Mucosa of stomach (tissue), 1 donor: ENCODE results near the gene RFTN1.

Source experiments
- H3K27me3 ChIP-seq: one replicate; pipeline ENCODE4 v1.7.0; 2013; ENCODE audit warnings: mild to moderate bottlenecking, low read length; ENCODE audit not compliant: control insufficient read depth, insufficient read depth
- H3K36me3 ChIP-seq: one replicate; pipeline ENCODE4 v1.7.0; 2013; ENCODE audit warnings: low read length; ENCODE audit not compliant: control insufficient read depth, insufficient read depth
- H3K4me1 ChIP-seq: one replicate; pipeline ENCODE4 v1.7.0; 2013; ENCODE audit warnings: mild to moderate bottlenecking, low read length; ENCODE audit not compliant: control insufficient read depth, insufficient read depth
- H3K4me3 ChIP-seq: one replicate; pipeline ENCODE4 v1.7.0; 2013; ENCODE audit warnings: low read length
- H3K9ac ChIP-seq: one replicate; pipeline ENCODE4 v1.7.0; 2013; ENCODE audit warnings: mild to moderate bottlenecking, low read length, moderate library complexity
- H3K9me3 ChIP-seq: one replicate; pipeline ENCODE4 v1.7.0; 2013; ENCODE audit warnings: mild to moderate bottlenecking, low read length, moderate library complexity; ENCODE audit not compliant: control insufficient read depth
- donor health status: Pancreatic carcinoma.

The RFTN1 gene

DNA sequence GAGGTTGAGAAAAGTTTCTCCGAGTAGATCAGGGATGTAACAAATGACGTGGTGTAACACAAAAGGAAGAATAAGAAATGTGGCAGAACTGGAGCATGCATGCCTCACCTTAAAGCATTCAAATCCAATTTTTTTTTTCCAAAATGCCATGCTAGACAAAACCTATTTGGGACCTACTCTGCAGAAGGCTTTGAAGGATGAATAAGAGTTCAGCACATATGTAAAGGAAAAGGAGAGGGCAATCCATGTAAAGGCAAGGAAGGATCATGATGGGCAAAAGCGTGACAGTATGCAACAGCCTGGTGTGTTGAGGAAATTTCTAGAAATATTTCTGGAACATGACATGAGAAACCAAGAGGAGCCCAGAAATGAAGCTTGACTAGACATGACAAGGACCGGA lies 132.1 kb downstream of the RFTN1 start:
- H3K4me3 ChIP-seq: no peak overlapping the region
- no peaks in the 10 kb centered on the region for H3K36me3 ChIP-seq
- no peaks in the 10 kb centered on the region for H3K27me3 ChIP-seq
- H3K9me3 ChIP-seq: no peaks in the 10 kb centered on the region
- H3K9ac ChIP-seq: no peak overlapping the region
- H3K4me1 ChIP-seq: no peaks in the 10 kb centered on the region

DNA sequence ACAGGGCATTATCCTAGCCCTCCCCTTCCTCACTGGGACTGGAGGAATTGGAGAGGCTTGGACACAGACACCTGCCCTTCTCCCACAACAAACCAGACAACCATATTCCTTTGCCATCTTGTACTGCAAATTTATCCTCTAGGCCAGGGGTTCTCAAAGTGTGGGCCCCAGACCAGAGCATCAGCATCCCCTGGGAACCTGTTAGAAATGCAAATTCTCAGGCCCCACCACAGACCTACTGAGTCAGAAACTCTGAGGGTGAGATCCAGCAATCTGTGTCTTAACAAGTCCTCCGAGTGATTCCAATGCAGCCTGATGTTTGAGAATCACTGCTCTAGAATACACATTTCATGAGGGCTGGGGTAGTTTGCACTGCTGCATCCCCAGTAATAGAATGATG lies 133.1 kb downstream of the RFTN1 start:
- no peak overlapping the region for H3K4me3 ChIP-seq
- no peaks in the 10 kb centered on the region for H3K36me3 ChIP-seq
- no peaks in the 10 kb centered on the region for H3K9me3 ChIP-seq
- H3K4me1 ChIP-seq: no peaks in the 10 kb centered on the region
- H3K27me3 ChIP-seq: no peaks in the 10 kb centered on the region
- H3K9ac ChIP-seq: no peak overlapping the region

DNA sequence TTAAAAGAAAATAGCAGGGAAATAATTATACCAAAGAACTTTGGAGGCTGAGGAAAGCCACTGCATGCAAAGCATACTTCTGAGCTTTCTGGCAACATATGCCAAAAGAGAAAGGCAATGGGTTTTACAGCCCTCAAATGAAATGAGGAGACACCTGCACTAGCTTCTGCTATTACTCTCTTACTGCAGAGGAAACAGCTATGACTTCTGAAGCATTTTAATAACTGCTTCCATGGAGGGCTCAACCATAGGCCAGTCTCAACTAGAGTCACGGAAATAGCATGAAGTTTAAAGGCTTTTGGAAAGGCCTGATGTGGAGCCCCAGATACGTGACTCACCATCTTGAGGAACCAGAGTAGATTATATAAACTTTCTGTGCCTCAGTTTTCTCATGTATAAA lies 133.7 kb downstream of the RFTN1 start:
- Histone ChIP-seq H3K9ac (no peak overlapping the region), H3K4me3 (no peak overlapping the region), H3K36me3 (no peaks in the 10 kb centered on the region), H3K27me3 (no peaks in the 10 kb centered on the region), H3K9me3 (no peaks in the 10 kb centered on the region), H3K4me1 (no peaks in the 10 kb centered on the region)

DNA sequence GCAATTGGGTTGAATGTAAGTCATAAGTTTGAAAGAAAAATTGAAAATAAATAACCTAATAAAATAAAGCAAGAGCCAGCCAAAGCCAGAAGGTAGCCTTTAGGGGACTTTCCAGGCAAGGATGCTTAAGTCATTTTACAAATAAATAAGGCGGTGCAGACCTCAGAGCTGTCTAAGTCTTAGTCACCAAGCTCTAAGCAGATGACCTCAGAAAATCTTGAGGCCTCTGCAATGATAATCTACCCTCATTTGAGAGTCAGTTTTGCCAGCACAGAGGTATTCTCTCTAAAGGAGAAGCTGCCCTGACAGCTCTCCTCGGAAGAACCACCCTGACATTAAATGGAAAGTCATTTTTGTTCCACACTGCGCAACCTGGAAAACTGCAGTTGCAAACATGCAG lies 134.6 kb downstream of the RFTN1 start:
- no peak overlapping the region for H3K4me3 ChIP-seq
- H3K36me3 ChIP-seq: no peaks in the 10 kb centered on the region
- H3K4me1 ChIP-seq: no peaks in the 10 kb centered on the region
- H3K9ac ChIP-seq: no peak overlapping the region
- H3K9me3 ChIP-seq: no peaks in the 10 kb centered on the region
- no peaks in the 10 kb centered on the region for H3K27me3 ChIP-seq

DNA sequence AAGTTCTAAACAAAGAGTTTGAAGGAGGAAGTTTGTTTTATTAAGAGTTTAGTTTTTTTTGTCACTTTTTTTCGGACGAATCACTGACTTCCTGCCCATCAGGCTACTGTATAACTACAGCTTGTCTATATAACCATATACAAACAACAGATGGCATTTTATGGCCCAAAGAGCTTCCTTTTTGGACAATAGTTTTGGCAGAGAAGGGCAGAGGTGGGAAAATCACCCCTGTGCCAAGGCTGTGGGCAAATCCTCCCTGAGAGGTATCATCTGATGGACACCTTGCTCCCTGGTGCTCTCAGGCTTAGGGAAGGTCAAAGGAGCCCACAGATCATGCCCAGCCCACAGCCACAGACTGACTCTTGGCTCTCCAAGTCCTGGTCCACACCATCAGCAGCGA lies 135.1 kb downstream of the RFTN1 start:
- H3K36me3 ChIP-seq: no peaks in the 10 kb centered on the region
- H3K4me1 ChIP-seq: no peaks in the 10 kb centered on the region
- no peak overlapping the region for H3K9ac ChIP-seq
- H3K27me3 ChIP-seq: no peaks in the 10 kb centered on the region
- H3K4me3 ChIP-seq: no peak overlapping the region
- H3K9me3 ChIP-seq: no peaks in the 10 kb centered on the region

DNA sequence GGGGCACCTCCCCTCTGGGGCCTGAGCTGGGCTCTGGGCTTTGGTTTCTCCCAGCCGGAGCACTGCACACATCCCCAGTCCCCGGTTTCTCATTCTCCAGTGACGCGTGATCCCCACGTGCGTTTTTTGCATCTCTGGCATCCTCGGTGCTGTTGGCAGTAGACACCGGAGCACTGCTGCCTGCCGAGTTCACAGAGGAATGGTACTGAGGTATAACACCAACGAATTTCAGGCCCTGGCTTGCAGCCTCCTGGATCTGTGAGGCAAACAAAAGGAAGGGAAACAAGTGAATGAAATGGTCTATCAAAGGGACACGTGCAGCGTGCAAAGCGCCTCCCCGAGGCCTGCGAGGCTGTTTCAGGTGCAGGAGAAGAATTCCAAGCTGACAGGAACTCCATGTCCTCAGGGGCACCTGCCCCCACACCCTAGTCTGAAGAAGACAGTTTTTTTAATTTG lies 135.6 kb downstream of the RFTN1 start:
- no peaks in the 10 kb centered on the region for H3K36me3 ChIP-seq
- no peak overlapping the region for H3K9ac ChIP-seq
- H3K27me3 ChIP-seq: no peaks in the 10 kb centered on the region
- H3K4me1 ChIP-seq: no peaks in the 10 kb centered on the region
- H3K4me3 ChIP-seq: no peak overlapping the region
- H3K9me3 ChIP-seq: no peaks in the 10 kb centered on the region

DNA sequence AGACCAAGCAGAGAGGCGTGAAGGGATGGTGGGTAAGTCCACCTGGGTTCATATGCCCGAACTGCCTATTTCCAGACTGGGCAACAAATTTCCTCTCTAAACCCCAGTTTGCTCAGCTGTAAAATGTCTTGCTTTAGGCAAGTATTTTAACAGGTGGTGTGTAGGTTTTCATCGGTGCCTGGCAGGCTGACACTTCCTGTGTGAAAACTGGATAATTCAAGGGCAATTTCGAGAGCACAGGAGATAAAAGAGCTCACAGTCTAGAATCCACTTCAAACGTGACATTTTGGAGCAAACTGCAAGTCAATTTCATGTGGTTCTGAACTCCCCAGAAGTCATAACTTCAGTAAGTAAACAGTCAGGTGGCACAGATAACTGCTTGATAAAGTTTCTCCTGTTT lies 136.3 kb downstream of the RFTN1 start:
- Histone ChIP-seq H3K4me3 (no peak overlapping the region), H3K9ac (no peak overlapping the region), H3K27me3 (no peaks in the 10 kb centered on the region), H3K36me3 (no peaks in the 10 kb centered on the region), H3K4me1 (no peaks in the 10 kb centered on the region), H3K9me3 (no peaks in the 10 kb centered on the region)

DNA sequence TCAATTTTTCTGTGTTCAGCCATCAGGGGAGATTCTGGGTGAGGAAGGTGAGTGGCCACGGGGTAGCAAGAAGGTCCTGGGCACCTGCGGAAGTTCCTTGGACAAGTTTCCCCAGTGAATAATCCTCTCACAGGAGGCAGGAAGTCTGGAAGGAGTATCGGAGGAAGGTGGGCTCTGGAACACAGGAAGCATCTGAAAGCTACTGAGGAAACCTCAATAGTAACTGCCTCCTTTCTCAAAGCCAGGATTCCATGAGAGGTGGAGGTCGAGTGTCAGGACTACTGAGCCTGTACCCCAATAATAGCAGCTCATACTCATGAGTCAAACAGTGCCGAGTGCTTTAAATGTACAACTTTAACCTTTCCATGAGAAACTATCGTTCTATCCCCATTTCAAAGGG lies 137.6 kb downstream of the RFTN1 start:
- Histone ChIP-seq H3K4me3 (no peak overlapping the region), H3K9ac (no peak overlapping the region), H3K9me3 (no peaks in the 10 kb centered on the region), H3K36me3 (no peaks in the 10 kb centered on the region), H3K4me1 (no peaks in the 10 kb centered on the region), H3K27me3 (no peaks in the 10 kb centered on the region)

DNA sequence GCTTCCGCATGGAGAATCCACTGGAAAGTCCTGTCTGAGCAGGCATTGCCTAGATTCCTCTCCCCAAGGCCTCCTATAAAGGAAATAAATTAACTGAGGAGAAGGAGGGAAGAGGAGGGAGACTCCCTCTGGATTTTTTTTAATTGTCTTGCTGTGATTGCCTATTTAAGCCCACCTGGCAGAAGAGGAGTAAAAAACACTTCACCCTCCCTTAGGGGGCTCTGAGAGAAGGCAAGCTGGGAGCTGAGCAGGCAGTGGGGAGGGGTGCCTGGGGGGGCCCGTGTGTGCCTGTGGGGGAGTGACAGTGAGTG lies 138.6 kb downstream of the RFTN1 start:
- Histone ChIP-seq H3K4me1 (no peaks in the 10 kb centered on the region), H3K36me3 (no peaks in the 10 kb centered on the region), H3K9ac (no peak overlapping the region), H3K9me3 (no peaks in the 10 kb centered on the region), H3K4me3 (no peak overlapping the region), H3K27me3 (no peaks in the 10 kb centered on the region)

DNA sequence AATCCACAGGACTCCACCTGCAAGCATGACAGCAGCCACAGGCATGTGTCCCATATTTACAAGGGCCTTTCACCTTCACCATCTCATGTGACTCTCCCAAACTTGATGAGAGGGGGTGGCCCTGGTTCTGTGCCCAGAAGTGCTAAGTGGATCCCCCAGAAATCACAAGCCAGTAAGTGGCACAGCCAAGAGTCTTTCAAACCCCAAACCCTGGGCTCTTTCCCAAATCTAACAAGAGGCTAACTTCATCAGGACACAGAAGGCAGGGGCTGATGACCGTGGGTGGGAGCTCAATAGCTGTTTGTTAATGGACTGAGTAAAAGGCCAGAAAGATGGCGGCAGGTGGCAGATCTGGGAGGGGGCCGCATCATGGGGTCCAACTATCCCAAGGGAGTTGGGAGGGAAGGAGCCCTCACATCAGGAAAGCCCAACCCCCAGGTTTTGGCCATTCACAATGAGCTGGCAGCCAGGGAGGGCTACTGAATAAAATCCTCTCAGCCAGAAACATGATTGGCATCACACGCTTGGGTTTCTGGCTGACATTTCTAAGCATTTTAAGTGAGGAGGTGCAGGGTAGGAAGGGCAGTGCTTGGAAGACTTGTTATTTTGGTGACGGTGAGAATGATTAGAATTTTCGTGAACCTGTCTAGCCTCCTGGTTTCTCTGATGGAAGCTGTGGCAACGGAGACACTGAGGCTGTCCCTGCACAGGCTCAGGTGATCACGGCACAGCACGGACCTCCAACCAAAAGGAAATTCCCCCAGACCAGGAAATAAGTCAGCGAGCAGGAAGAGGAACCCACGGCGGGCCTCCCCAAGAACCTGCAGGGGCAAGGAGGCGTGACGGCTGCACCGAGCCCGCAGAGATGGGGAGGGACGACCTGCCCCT lies 139.2 kb downstream of the RFTN1 start:
- Histone ChIP-seq H3K4me3 (no peak overlapping the region), H3K36me3 (no peaks in the 10 kb centered on the region), H3K9me3 (no peaks in the 10 kb centered on the region), H3K27me3 (no peaks in the 10 kb centered on the region), H3K4me1 (no peaks in the 10 kb centered on the region), H3K9ac (no peak overlapping the region)

DNA sequence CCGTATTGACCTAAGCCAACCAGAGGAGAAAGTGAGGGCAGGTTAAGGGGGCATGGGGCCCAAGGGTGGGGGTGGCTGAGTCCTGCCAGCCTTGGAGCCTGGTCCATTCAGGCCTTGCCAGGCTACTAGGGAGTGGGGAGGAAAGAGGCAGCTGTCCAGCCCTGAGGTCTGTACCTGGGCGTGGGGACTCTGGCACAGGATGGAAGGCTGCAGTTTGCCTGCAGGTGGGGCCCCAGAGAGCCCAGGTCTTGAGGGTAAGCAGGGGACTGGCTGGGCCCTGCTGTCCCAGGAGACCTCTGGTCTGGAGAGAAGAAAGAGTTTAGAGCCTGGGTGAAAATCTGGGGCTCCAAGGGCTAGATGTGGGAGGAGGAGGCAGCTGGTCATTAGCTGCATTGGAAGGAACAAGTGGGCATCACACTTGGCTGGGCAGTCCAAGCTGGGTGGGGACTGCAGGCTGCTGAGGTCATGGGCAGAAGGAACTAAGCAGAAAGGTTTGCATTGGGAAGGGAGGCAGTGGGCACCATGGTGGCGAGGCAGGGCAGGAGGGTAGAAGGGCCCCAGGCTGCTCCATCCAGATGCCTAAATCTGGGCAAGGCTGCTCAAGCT lies 140.1 kb downstream of the RFTN1 start:
- Histone ChIP-seq H3K36me3 (no peaks in the 10 kb centered on the region), H3K4me1 (no peaks in the 10 kb centered on the region), H3K4me3 (no peak overlapping the region), H3K9ac (no peak overlapping the region), H3K9me3 (no peaks in the 10 kb centered on the region), H3K27me3 (no peaks in the 10 kb centered on the region)

DNA sequence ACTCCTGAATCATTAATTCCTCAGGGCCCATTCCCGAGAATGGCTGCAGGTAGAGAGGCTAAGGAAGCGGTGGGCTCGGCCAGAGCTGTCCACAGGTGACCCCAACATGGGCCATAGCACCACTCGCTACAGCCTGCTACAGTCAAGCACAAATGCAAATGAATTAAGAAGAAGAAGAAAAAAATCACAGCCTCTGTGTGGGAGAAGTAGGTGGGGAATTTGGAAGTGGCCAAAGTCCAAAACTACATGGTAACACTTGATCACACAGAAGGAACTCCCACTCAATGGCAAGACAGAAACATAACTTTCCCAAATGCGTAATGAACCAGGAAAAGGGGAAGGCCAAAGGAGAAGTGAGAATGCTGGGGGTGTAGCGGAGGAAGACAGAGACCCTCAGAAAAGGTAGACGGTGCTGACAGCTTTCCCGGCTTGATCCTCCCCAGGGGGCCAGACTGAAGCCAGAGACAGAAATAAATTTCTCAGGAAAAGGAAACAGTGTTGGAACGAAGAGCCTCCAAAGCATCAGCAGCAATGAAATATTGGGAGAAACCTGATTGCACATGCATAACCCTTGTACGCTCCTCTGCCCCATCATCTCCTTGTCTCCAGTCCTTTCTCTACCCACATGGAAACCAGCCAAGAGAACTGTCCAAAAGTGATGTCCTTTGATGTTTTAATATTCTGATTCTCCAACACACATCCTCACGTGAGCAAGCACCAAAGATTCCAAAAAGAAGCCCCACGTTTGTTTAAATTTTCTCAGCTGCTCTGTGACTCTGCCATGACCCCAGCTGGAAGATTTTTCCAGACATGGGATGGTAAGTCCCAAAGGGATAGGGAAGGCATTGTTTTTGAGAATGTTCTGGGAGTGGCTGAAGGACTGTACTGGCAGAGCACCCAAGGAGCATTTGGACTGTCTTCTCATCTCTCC lies 140.9 kb downstream of the RFTN1 start:
- H3K27me3 ChIP-seq: no peaks in the 10 kb centered on the region
- no peaks in the 10 kb centered on the region for H3K9me3 ChIP-seq
- H3K9ac ChIP-seq: no peak overlapping the region
- H3K36me3 ChIP-seq: no peaks in the 10 kb centered on the region
- no peaks in the 10 kb centered on the region for H3K4me1 ChIP-seq
- H3K4me3 ChIP-seq: no peak overlapping the region
